BLaER1 (cell line): ENCODE data around the gene TSPAN5.

ENCODE experiments used
- H3K27ac ChIP-seq: shearing (Covaris generic); formaldehyde crosslinking; 2 replicates; pipeline ENCODE4 v1.8.1; 2022
- H3K27me3 ChIP-seq: shearing (Covaris generic); formaldehyde crosslinking; 2 replicates; pipeline ENCODE4 v1.8.1; 2022
- H3K36me3 ChIP-seq: shearing (Covaris generic); formaldehyde crosslinking; 2 replicates; pipeline ENCODE4 v1.8.1; 2022
- H3K4me1 ChIP-seq: shearing (Covaris generic); formaldehyde crosslinking; 2 replicates; pipeline ENCODE4 v1.8.1; 2022
- H3K4me2 ChIP-seq: shearing (Covaris generic); formaldehyde crosslinking; 2 replicates; pipeline ENCODE4 v1.8.1; 2022
- H3K4me3 ChIP-seq: shearing (Covaris generic); formaldehyde crosslinking; 2 replicates; pipeline ENCODE4 v1.8.1; 2022
- H3K9ac ChIP-seq: shearing (Covaris generic); formaldehyde crosslinking; 2 replicates; pipeline ENCODE4 v1.8.1; 2022
- H3K9me3 ChIP-seq: shearing (Covaris generic); formaldehyde crosslinking; 2 replicates; pipeline ENCODE4 v1.8.1; 2022
- H4K20me1 ChIP-seq: shearing (Covaris generic); formaldehyde crosslinking; 2 replicates; pipeline ENCODE4 v1.8.1; 2022
- Cebpa-rat ChIP-seq: shearing (Covaris generic); IDR thresholded peaks from 2 replicates; pipeline ENCODE4 v1.8.1; 2022

TSPAN5 gene

GRCh38 chr4:98528882-98529281 is 129.5 kb downstream of the TSPAN5 start:
- H3K36me3 ChIP-seq, result no peaks in the 10 kb centered on the region
- TF ChIP-seq Cebpa-rat, result no peak

DNA sequence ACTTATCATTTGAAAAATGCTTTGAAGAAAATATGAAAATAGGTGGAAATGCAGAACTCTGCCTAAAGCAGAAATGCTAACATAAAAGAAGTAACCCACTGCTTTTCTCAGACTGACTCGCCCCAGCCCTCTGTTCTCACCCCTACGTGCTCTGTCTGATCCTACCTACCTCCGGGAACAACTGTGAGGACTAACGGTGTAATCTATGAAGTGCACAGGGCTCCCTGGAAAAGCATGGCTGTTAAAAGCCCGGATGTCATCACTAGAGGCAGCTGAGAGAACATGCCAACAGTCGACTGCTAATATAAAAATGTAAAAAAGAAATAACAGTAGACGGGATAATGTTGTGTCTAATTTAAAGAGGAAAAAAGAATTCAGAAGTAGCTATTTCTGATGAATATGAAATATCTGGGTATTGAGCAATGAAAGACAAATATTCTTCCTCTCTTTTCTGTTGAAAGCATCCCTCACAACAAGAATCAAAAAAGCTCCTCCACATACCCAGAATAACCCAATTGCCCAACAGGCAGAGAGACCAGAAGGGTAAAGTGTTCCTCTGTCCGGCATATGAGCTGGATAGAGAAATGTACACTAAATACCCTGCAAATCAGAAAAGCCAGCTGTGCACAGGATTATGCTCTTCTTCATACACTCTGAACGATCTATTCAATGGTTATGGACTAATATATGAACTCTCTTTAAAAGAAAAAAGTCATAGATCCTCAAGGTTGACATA is 130.7 kb downstream of the TSPAN5 start:
- Histone ChIP-seq H3K27ac (no peak overlapping the region), H3K9me3 (no peaks in the 10 kb centered on the region), H3K4me2 (no peak overlapping the region), H3K4me3 (no peak overlapping the region), H3K4me1 (no peaks in the 10 kb centered on the region), H3K27me3 (no peaks in the 10 kb centered on the region), H3K36me3 (no peaks in the 10 kb centered on the region), H3K9ac (no peak overlapping the region), H4K20me1 (no peaks in the 10 kb centered on the region)
- TF ChIP-seq Cebpa-rat, result no peak

More at GRCh38 chr4:98528882-98529281, 129.5 kb downstream of the TSPAN5 start:
- Histone ChIP-seq H3K9ac (no peak overlapping the region), H3K27ac (no peak overlapping the region), H3K27me3 (no peaks in the 10 kb centered on the region), H3K9me3 (no peaks in the 10 kb centered on the region), H3K4me3 (no peak overlapping the region), H4K20me1 (no peaks in the 10 kb centered on the region), H3K4me2 (no peak overlapping the region), H3K4me1 (no peaks in the 10 kb centered on the region)

GRCh38 chr4:98524230-98524629 is 134.2 kb downstream of the TSPAN5 start:
- Histone ChIP-seq H3K4me3 (no peak overlapping the region), H4K20me1 (no peaks in the 10 kb centered on the region), H3K9me3 (no peaks in the 10 kb centered on the region), H3K4me1 (no peaks in the 10 kb centered on the region), H3K36me3 (no peaks in the 10 kb centered on the region), H3K9ac (no peak overlapping the region), H3K27me3 (no peaks in the 10 kb centered on the region), H3K4me2 (no peak overlapping the region), H3K27ac (no peak overlapping the region)
- TF ChIP-seq Cebpa-rat, result no peak

DNA sequence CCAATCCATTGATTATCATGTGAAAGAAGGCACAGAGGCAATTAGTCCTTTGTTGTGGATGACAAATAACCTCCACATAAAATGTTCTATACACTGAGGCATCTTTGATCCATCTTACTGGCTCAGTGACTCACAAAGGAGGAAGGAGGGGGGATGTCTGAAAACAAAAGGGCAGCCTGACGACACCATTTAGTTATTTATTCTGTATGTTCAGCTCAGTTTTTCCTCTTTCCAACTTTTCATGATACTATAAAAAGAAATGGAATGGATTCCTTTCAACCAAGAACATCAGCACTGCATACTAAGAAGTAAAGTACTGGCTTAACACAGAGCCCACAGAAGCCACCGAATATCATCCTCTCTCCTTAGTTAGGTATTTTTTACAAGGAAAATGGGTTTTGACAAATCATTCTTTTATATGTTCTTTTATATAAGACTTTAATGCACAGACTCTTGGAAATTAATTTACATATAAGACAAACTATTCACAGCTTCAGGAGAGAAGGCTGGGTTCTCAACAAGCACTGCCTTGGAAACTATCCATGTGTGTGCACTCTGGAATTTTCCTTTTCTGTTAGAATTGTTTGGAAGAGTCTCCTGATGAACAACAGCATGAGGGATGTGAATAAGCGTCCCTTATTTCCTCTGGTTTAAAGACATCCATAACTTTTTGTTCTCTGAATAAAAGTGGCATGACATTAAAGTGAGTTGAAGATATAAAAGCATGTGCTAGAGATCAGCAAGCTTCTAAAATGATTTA is 135.6 kb downstream of the TSPAN5 start:
- Histone ChIP-seq H3K9me3 (no peaks in the 10 kb centered on the region), H3K27ac (no peak overlapping the region), H3K9ac (no peak overlapping the region), H3K4me1 (no peaks in the 10 kb centered on the region), H3K4me2 (no peak overlapping the region), H3K4me3 (no peak overlapping the region), H3K36me3 (no peaks in the 10 kb centered on the region), H3K27me3 (no peaks in the 10 kb centered on the region), H4K20me1 (no peaks in the 10 kb centered on the region)
- TF ChIP-seq Cebpa-rat, result no peak

DNA sequence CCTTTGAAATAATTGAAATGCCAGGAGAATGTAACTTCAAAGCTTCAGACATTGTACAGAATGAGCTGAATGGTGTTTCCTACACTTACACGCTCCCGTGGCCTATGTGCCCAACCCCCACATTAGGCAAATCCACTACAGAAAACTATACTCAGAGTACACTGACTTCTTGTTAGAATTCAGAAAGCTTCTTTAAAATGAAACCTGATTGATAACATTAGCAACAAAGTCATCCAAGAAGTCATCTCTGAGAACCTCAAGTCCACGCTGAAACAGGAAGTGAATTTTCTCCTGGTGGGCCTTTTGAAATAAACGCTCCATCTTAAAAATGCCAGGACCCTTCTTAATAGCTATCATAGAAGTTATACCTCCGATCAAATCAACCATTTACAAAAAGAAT is 136.3 kb downstream of the TSPAN5 start:
- no peaks in the 10 kb centered on the region for H4K20me1 ChIP-seq
- H3K36me3 ChIP-seq, result no peaks in the 10 kb centered on the region
- no peak for TF ChIP-seq Cebpa-rat
- H3K4me1 ChIP-seq, result no peaks in the 10 kb centered on the region
- no peaks in the 10 kb centered on the region for H3K27me3 ChIP-seq
- H3K9me3 ChIP-seq, result no peaks in the 10 kb centered on the region
- no peak overlapping the region for H3K4me3 ChIP-seq
- no peak overlapping the region for H3K9ac ChIP-seq
- H3K4me2 ChIP-seq, result no peak overlapping the region
- H3K27ac ChIP-seq, result no peak overlapping the region

- H3K4me2 ChIP-seq, result no peak overlapping the region
- no peaks in the 10 kb centered on the region for H3K4me1 ChIP-seq
- H3K4me3 ChIP-seq, result no peak overlapping the region
- no peaks in the 10 kb centered on the region for H4K20me1 ChIP-seq
- no peak for TF ChIP-seq Cebpa-rat
- H3K9ac ChIP-seq, result no peak overlapping the region
- H3K36me3 ChIP-seq, result no peaks in the 10 kb centered on the region
- H3K27me3 ChIP-seq, result no peaks in the 10 kb centered on the region
- H3K27ac ChIP-seq, result no peak overlapping the region
- H3K9me3 ChIP-seq, result no peaks in the 10 kb centered on the region
Observed at GRCh38 chr4:98521486-98521885, 136.9 kb downstream of the TSPAN5 start.

DNA sequence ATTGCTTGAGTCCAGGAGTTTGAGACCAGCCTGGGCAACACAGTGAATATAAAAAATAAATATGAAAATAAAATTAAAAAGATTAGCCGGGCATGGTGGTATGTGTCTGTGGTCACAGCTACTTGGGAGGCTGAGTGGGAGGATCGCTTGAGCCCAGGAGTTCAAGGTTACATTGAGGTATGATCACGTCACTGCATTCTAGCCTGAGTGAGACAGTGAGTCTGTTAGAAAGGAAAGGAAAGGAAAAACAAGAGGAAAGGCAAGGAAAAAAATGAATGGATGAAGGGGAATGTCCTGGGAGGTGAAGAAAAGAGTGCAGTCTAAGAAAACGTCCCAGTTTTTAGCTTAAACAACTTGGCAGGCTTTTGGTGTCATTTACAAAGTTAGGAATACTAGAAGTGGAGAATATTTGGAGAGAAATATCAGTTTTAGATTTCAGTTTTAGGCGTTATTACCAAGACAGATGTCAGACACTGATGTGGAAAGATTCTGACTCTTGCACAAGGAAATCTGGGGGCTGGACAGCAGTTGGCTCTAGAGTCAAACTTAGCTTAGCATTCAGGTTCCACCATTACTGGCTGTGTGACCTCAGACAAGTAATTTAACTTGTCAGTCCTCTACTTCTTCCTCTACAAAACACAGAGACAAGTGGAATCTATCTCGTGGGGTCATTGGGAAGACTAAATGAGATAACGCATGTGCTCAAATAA is 139.0 kb downstream of the TSPAN5 start:
- Histone ChIP-seq H3K9ac (no peak overlapping the region), H3K4me1 (no peaks in the 10 kb centered on the region), H3K36me3 (no peaks in the 10 kb centered on the region), H4K20me1 (no peaks in the 10 kb centered on the region), H3K4me2 (no peak overlapping the region), H3K4me3 (no peak overlapping the region), H3K27ac (no peak overlapping the region), H3K27me3 (no peaks in the 10 kb centered on the region), H3K9me3 (no peaks in the 10 kb centered on the region)
- TF ChIP-seq Cebpa-rat, result no peak

DNA sequence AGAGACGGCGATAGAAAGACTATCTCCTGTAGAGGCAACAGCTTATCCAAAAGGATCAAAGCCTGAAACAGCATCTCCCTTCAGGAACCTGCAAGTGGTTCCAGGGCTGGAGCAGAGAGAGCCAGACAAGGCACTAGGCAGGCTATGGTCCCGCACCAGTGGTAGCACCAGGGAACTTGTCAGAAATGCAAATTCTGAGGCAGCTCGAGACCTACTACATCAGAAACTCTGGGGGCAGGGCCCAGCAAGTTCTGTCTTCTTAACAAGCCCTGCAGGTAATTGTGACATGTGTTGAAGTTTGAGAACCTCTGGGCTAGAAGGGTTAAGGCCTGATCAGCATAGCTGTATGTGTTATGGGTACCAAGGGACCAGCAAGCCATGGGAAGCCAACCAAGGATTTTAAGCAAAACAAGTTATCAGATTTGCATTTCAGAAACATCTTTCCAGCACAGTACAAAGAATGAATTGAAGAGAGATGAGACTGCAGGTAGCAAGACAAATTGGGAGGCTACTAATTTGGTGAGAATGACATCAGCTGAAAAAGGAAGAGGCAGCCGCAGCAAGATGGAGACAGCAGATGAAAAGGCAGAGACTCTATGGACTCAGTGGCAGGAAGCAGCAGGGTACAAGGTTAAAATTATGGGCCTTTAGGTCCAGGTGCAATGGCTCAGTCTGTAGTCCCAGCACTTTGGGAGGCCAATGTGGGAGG is 139.7 kb downstream of the TSPAN5 start:
- H3K27ac ChIP-seq, result no peak overlapping the region
- H3K4me2 ChIP-seq, result no peak overlapping the region
- no peak for TF ChIP-seq Cebpa-rat

DNA sequence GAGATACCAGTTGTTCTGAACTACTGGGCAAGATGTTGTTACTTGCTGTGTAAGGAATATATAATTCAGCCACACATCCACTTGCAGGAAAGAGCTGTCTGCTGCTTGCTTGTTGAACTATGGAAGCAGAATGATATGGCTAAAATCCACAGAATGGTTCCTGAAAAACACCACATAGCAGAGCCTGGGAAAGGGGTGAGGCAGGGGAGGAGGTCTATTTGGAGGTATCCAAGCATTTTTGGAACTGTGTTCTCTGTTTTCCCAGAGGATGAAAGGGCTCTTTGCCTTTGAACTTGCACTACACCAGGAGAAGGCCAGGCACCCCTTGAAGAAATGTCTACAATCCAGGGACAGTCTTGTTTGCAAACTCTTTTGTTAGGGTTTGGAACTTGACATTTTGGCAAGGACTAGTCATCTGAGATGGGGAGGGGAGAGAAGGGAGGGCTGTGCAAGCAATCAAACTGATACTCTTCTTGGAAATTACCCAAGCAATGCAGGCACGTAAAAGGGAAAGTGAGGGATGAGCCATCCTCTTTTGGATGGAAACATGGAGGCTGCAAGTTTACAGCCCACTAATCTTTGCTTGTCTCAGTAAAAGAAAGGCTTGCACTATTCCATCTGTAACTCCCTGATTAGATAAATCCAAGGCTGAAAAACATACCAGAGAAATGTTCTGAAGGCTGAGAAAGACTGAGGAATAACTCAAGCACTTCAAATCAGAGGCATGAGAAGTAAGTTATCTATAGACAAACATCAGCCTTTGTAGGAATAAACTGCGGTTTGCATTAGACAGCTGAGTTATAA is 141.0 kb downstream of the TSPAN5 start:
- no peak for TF ChIP-seq Cebpa-rat
- H3K9ac ChIP-seq, result no peak overlapping the region
- no peaks in the 10 kb centered on the region for H3K27me3 ChIP-seq
- no peak overlapping the region for H3K4me2 ChIP-seq
- H4K20me1 ChIP-seq, result no peaks in the 10 kb centered on the region
- H3K4me3 ChIP-seq, result no peak overlapping the region
- H3K27ac ChIP-seq, result no peak overlapping the region
- H3K36me3 ChIP-seq, result no peaks in the 10 kb centered on the region
- no peaks in the 10 kb centered on the region for H3K9me3 ChIP-seq
- no peaks in the 10 kb centered on the region for H3K4me1 ChIP-seq

More for the DNA sequence above, 139.7 kb downstream of the TSPAN5 start:
- no peak overlapping the region for H3K9ac ChIP-seq
- no peaks in the 10 kb centered on the region for H3K27me3 ChIP-seq
- no peaks in the 10 kb centered on the region for H3K9me3 ChIP-seq
- no peaks in the 10 kb centered on the region for H3K4me1 ChIP-seq
- H3K4me3 ChIP-seq, result no peak overlapping the region
- no peaks in the 10 kb centered on the region for H3K36me3 ChIP-seq
- H4K20me1 ChIP-seq, result no peaks in the 10 kb centered on the region
